Cortex of kidney (tissue), 1 donor: Measurements from ENCODE around the gene TTC7B.
"Not testable (repeated sequence)": the region's sequence is repeated elsewhere in the genome, so short reads cannot be mapped to it uniquely, and the experiment has no call there.

ENCODE experiments used
- DNase-seq: peaks from one replicate; lab custom pipeline; 2025; lab: John Stamatoyannopoulos, UW

The TTC7B gene

GRCh38 chr14:90525353-90526028 is 290.7 kb downstream of the TTC7B start:
- DNase-seq = not testable (repeated sequence)

- no peak for DNase-seq
Measured at GRCh38 chr14:90523961-90524875, 292.0 kb downstream of the TTC7B start.

GRCh38 chr14:90523544-90523943 is 292.7 kb downstream of the TTC7B start:
- no peak for DNase-seq

GRCh38 chr14:90522571-90523191 is 293.5 kb downstream of the TTC7B start:
- DNase-seq = no peak

GRCh38 chr14:90521930-90522483 is 294.2 kb downstream of the TTC7B start:
- DNase-seq = no peak

GRCh38 chr14:90521084-90521929 is 294.9 kb downstream of the TTC7B start:
- no peak for DNase-seq

GRCh38 chr14:90520326-90520725 is 295.9 kb downstream of the TTC7B start:
- DNase-seq = no peak

GRCh38 chr14:90519262-90519920 is 296.8 kb downstream of the TTC7B start:
- DNase-seq = no peak

GRCh38 chr14:90518941-90519256 is 297.3 kb downstream of the TTC7B start:
- no peak for DNase-seq

- DNase-seq = no peak
Measured at GRCh38 chr14:90518069-90518940, 297.9 kb downstream of the TTC7B start.

- no peak for DNase-seq
Measured at GRCh38 chr14:90517076-90517841, 299.0 kb downstream of the TTC7B start.

- DNase-seq = no peak
Measured at GRCh38 chr14:90514566-90514965, 301.7 kb downstream of the TTC7B start.

GRCh38 chr14:90514015-90514398 is 302.2 kb downstream of the TTC7B start:
- DNase-seq = no peak

- no peak for DNase-seq
Measured at GRCh38 chr14:90513161-90514014, 302.8 kb downstream of the TTC7B start.

- DNase-seq = no peak
Measured at GRCh38 chr14:90512329-90512991, 303.8 kb downstream of the TTC7B start.

- DNase-seq = no peak
Measured at GRCh38 chr14:90511795-90512328, 304.4 kb downstream of the TTC7B start.

- no peak for DNase-seq
Measured at GRCh38 chr14:90511252-90511651, 305.0 kb downstream of the TTC7B start.

GRCh38 chr14:90510159-90510558 is 306.1 kb downstream of the TTC7B start:
- DNase-seq = no peak
